GM21528 (cell line): Measurements from ENCODE around the gene CACNA1D.

Experiments used
- ATAC-seq: cut with Tn5 transposase; IDR thresholded peaks from one replicate; pipeline ENCODE4 v1.9.1; 2021; ENCODE audit warnings: mild to moderate bottlenecking, moderate library complexity; ENCODE audit not compliant: unreplicated experiment, low FRiP score

CACNA1D gene

DNA sequence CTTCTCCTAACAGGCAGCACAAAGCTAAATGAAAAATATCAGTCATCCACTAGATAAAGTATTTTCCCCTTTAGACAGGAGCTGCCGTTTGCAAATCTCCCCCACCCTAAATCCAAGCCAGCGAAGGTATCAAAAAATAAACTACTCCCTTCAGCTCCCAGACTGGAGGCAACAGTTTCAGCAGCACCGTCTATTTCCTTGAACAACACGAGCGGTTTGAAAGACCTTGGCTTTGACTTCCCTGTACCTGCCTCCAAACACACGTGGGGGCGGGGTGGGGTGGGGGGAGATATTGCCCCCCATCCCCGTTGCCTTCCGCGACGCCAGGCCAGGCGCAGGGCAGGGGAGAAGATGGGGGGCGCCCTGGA, 832 bp upstream of the CACNA1D start:
- no peak for ATAC-seq

GRCh38 chr3:53495146-53495519, 722 bp downstream of the CACNA1D start:
- no peak for ATAC-seq

DNA sequence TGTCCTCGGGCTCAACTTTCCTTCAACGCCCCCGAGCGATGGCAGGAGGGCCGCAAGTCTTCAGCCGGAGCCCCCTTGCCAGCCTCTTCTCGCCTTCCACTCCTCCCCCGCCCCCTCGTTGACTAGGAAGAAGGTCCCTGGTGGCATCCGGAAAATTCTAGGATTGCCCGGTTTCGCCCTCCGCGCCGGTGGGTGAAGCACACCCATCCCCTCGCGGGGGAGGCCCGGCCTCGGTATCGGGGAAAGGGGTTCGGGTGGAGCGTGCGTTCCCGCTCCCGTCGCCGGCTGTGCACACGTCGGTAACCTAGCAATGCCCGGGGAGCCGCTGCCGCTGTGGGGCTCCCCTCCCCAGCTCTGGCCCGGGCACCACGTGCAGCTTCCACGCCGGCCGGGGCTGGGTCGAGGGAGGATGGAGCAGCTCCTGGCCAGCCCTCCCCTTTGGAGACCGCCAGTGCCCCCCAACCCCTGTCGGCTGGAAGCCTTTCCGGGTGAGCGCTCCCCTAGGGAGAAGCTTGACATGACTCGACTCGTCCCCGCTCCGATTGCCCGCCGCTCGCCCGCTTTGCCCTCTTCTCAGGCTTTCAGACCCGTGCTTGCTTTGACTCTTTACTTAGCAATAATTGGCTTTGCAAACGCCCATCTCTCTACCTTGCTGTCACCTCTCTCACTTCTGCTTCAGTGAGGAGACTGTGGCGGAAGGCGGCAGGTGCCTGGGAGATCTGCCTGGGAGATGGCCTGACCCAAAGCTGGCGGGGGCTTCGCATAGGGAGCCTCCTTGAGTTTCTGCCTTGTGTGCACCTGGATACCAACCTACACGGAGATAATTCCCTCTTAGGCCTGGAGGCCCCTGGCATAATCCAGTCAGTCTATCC, 1.3 kb downstream of the CACNA1D start:
- ATAC-seq = no peak

DNA sequence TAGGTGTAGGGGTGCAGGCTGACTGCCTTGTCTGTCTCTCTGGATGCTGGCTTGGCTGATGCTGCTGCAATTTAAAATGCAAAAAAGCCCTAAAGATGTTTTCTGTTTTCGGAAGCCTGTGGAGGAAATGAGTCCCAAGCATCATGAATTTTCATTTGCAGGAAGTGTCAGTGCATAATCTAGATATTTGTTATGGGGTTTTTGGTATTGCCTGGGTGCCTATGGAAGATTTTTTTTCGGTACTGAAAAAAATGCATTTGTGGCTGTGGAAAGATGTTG, 1.9 kb downstream of the CACNA1D start:
- ATAC-seq = no peak

GRCh38 chr3:53496984-53497383, 2.6 kb downstream of the CACNA1D start:
- no peak for ATAC-seq

- no peak for ATAC-seq
These were observed 4.6 kb downstream of the CACNA1D start for GRCh38 chr3:53498806-53499641.

- ATAC-seq = no peak
These were observed 5.9 kb downstream of the CACNA1D start for GRCh38 chr3:53500165-53500777.

GRCh38 chr3:53501178-53501577, 6.8 kb downstream of the CACNA1D start:
- ATAC-seq = no peak

- no peak for ATAC-seq
These were observed 8.3 kb downstream of the CACNA1D start for GRCh38 chr3:53502737-53503136.

DNA sequence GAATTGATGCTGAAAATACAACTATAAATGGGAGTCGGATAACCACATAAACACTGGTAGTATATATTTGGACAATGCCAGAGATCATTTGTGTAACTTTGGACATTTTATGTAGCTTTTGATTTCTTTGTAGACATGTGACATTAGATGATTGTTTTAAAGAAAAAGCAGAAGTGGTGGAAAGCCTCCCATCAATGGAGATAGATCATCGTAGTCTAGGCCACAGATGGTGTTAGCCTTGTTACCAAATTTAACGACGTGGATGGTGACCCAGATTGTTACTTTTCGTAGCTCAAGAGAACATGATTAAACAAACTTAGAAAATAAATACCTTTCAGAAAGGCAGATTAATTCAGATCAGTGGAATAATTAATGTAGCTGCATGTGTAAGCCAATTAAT, 8.8 kb downstream of the CACNA1D start:
- ATAC-seq = no peak

DNA sequence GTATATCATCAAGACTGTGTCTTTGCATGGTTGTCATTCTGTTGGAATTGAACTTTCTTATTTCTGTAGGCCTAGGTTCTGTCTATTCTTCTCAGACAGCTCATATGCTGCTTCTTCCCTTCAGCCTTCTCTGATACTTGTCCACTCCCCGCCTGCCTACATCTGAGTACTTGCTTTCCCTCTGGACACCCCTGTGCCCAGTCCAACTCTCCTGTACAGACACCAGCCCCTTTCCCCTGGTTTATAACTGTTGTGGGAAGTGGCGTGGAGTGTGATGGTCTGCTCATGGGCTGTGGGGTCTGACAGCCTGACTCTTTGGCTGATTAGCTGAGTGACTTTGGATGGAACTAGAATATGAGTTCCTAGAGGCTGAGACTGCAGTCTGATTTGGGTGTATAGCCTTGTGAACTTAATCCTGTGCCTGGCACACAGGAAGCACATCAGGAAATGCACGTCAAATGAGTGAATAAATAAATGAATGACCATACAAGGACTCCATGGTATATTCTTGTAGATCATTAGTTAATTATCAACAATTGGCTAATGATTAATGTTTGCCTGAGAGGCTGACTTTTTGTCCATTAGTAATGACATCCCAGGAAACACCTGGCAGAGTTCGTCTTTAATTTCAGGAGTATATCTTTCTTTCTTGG, 11.8 kb downstream of the CACNA1D start:
- no peak for ATAC-seq

DNA sequence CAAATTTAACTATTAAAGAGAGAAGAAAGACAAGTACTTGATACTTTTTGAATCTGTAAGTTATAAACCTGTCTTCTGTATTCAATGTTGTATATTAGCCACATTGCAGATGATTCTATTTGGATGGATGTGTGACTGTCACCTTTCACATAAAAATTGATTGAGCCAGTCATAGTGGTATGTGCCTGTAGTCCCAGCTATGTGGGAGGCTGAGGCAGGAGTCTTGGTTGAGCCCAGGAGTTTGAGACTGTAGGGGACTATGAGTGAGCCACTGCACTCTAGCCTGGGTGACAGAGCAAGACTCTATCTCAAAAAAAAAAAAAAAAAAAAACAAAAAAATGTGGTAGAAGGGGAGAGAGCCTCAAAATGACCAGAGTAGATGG, 12.3 kb downstream of the CACNA1D start:
- no peak for ATAC-seq

- no peak for ATAC-seq
These were observed 15.1 kb downstream of the CACNA1D start for GRCh38 chr3:53509494-53509893.

DNA sequence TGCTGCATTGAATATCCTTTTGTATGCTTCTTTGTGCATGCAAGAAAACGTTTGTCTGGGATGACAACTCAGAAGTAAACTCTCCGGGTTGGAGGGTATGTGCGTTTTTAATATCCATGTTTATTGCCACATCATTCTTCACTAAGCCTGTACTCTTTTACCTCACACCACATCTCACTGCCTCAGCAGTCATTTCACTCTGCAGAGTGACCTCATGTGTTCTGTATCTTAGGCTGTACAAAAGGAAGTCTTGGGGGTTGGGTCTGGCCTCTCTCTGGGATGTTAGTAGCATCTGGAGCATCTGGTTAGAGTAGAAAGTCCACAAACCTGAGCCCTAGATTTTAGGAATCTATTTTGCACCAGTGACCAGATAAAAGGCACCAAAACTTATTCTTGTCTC, 16.1 kb downstream of the CACNA1D start:
- no peak for ATAC-seq

DNA sequence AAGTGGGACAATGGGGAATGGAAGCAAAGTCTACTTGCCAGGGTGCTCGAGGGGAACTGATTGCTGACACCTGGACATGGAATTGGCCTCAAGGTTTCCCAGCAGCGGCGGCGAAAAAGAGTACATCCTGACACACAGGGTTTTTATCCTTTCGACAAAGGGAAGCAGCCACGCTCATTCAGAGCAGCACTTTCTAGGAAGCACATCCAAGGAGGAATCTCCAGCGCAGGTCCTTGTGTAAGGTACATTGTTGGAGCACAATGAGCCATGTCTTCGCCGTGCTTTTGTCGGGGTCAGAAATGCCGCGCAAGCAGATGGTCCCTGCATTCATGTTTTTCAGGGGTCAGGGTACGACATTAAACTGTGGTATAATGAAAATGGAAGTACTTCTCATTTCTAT, 16.8 kb downstream of the CACNA1D start:
- ATAC-seq = no peak

- ATAC-seq = no peak
These were observed 19.3 kb downstream of the CACNA1D start for GRCh38 chr3:53513556-53514190.

GRCh38 chr3:53516339-53516738, 21.9 kb downstream of the CACNA1D start:
- no peak for ATAC-seq

- no peak for ATAC-seq
These were observed 24.1 kb downstream of the CACNA1D start for GRCh38 chr3:53518495-53518981.

DNA sequence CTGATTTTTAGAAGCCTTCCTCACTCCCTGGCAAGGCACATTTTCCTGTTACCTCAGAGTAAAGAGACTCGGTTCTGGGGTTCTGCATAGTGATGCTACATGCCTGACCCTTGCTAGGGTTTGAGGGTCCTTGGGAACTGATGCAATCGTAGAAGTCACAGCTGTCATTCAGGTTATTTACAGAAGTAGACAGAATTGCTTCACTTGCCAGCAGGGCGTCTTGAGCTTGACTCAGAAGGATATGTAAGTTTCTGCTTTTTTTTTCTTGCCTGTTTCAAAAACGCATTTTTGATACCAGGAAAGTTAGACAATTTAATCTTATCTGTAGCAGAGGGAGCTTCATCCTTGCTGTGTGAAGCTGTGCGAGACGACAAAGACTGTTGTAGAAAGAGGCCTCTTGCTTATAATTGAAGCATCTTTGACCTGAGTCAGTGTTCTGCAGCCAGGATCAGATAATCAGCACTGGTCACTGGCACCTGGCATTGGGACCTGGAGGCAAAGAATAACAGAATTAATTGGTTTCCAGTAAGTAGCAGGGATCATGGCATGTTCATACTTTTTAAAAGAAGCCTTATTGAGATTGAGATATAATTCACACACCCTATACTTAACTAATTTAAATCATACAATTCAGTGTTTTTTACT, 24.8 kb downstream of the CACNA1D start:
- ATAC-seq = no peak

GRCh38 chr3:53523346-53523745, 28.9 kb downstream of the CACNA1D start:
- no peak for ATAC-seq
